A673 (cell line): ENCODE data around the gene PCSK1.
"Not testable (repeated sequence)": the region's sequence is repeated elsewhere in the genome, so short reads cannot be mapped to it uniquely, and the experiment has no call there.

ENCODE experiments used
- CTCF ChIP-seq: fragments of 300-800, 200-600 bp; sonication (generic); conservative IDR thresholded peaks from 2 replicates; pipeline ENCODE4 v1.5.1; 2017; ENCODE audit warnings: low read depth, mild to moderate bottlenecking, antibody characterized with exemption, low read length, moderate library complexity, mixed read lengths
- EZH2 ChIP-seq: fragments of 200-600 bp; sonication (generic); IDR thresholded peaks from 2 replicates; pipeline ENCODE4 v1.6.1; 2017; ENCODE audit warnings: borderline replicate concordance, low read depth, mild to moderate bottlenecking, mixed read lengths, antibody characterized with exemption, low read length; ENCODE audit not compliant: poor library complexity, severe bottlenecking

GRCh38 chr5:96395295-96395694 is 37.8 kb downstream of the PCSK1 start:
- TF ChIP-seq CTCF, EZH2: not testable (repeated sequence)
